BJ (cell line): ENCODE measurements around the gene SNTA1. TPM values are rescaled to one million over a fixed set of nuclear protein-coding genes. Genes with fewer than 3 reads are reported as not detected.

Experiments
- CTCF ChIA-PET: fragments of 350-600 bp; formaldehyde crosslinking; extraction: SDS; loops from one replicate; lab custom pipeline; 2021; ENCODE audit warnings: antibody characterized with exemption, inconsistent platforms; lab: Yijun Ruan, JAX
- POLR2A ChIA-PET: fragments of 300-600 bp; sonication (Branson Sonifier 250); formaldehyde crosslinking; extraction: SDS; loops from one replicate; lab custom pipeline; 2021; ENCODE audit warnings: antibody characterized with exemption; lab: Charles Lee
- DNase-seq: peaks from one replicate; pipeline ENCODE4 v3.0.0-alpha.2; 2011; ENCODE audit warnings: low read depth
- H3K27me3 ChIP-seq: 2 replicates; pipeline ENCODE4 v1.6.0; 2011; ENCODE audit warnings: low read length; ENCODE audit not compliant: control insufficient read depth, insufficient read depth
- H3K36me3 ChIP-seq: 2 replicates; pipeline ENCODE4 v1.5.1; 2011; ENCODE audit warnings: low read length; ENCODE audit not compliant: control insufficient read depth, insufficient read depth
- H3K4me3 ChIP-seq: 2 replicates; pipeline ENCODE4 v1.5.1; 2011; ENCODE audit warnings: low read depth, mild to moderate bottlenecking, control low read depth, low read length
- CTCF ChIP-seq: IDR thresholded peaks from 2 replicates; pipeline ENCODE4 v1.5.1; 2011; ENCODE audit warnings: low read depth, mild to moderate bottlenecking, control low read depth, inconsistent platforms, low read length, moderate library complexity; ENCODE audit not compliant: insufficient read depth
- polyA plus RNA-seq: library from polyadenylated mRNA; depleted of rRNA; stranded (reverse); fragments of >200 nt; gene quantifications from 2 replicates; pipeline ENCODE4 v1.2.3, GENCODE V29; 2011

The SNTA1 gene
- polyA plus RNA-seq, 1 experiment, result 24.7 TPM

GRCh38 chr20:33477386-33478234, 34.0 kb upstream of the SNTA1 start:
- CTCF ChIA-PET, result interaction anchor here (1.3 to 1.6 kb wide), 2 partner anchors 20 to 100 kb away, joined by 3 read pairs; no protein-coding TSS in a partner anchor
- Histone ChIP-seq H3K4me3 (no peak overlapping the region), H3K27me3 (peaks cover 8% of the 10 kb centered on the region), H3K36me3 (no peaks in the 10 kb centered on the region)
- no peak for TF ChIP-seq CTCF
- POLR2A ChIA-PET, result no interaction called here
- DNase-seq, result no peak

- TF ChIP-seq CTCF, result no peak
- Histone ChIP-seq H3K27me3 (peaks cover 8% of the 10 kb centered on the region), H3K36me3 (no peaks in the 10 kb centered on the region), H3K4me3 (no peak overlapping the region)
- no peak for DNase-seq
- ChIA-PET POLR2A (no interaction called here), CTCF (interaction anchor here (0.6 to 2.0 kb wide), 4 partner anchors 9 to 1878 kb away, joined by 3 to 4 read pairs (median 4); no protein-coding TSS in a partner anchor)
These were observed 32.0 kb upstream of the SNTA1 start for GRCh38 chr20:33475381-33476152.

GRCh38 chr20:33474963-33475362, 31.4 kb upstream of the SNTA1 start:
- TF ChIP-seq CTCF, result no peak
- H3K36me3 ChIP-seq, result no peaks in the 10 kb centered on the region
- CTCF ChIA-PET, result interaction anchor here (1.3 to 2.0 kb wide), 2 partner anchors 10 kb away, joined by 3 to 4 read pairs; no protein-coding TSS in a partner anchor
- POLR2A ChIA-PET, result no interaction called here
- H3K27me3 ChIP-seq, result peaks cover 8% of the 10 kb centered on the region
- no peak for DNase-seq
- no peak overlapping the region for H3K4me3 ChIP-seq

GRCh38 chr20:33474097-33474873, 30.7 kb upstream of the SNTA1 start:
- ChIA-PET POLR2A (no interaction called here), CTCF (interaction anchor here (1.3 to 2.0 kb wide), 3 partner anchors 10 to 179 kb away, joined by 3 to 4 read pairs (median 3); no protein-coding TSS in a partner anchor)
- Histone ChIP-seq H3K36me3 (no peaks in the 10 kb centered on the region), H3K4me3 (no peak overlapping the region), H3K27me3 (peaks cover 9% of the 10 kb centered on the region)
- DNase-seq, result no peak
- no peak for TF ChIP-seq CTCF
